K562 (cell line): ENCODE data around the gene LONP1. TPM values are rescaled to one million over a fixed set of nuclear protein-coding genes. Genes with fewer than 3 reads are reported as not detected.
A peak's percentile ranks its signal among the peaks of the same experiment; 100 is the strongest.

Experiments
- ADNP ChIP-seq: fragments of 200-800 bp; sonication (Bioruptor generic); IDR thresholded peaks from 2 replicates; pipeline ENCODE4 v1.6.1; 2016; ENCODE audit warnings: missing genetic modification characterization, missing compliant biosample characterization
- ARHGAP35 ChIP-seq: fragments of 450-650 bp; IDR thresholded peaks from 2 replicates; pipeline ENCODE4 v1.6.1; 2018; ENCODE audit not compliant: partially characterized antibody
- CREBBP ChIP-seq: IDR thresholded peaks from one replicate; pipeline ENCODE4 v1.6.1; 2012; ENCODE audit warnings: low read depth, mild to moderate bottlenecking, control low read depth, inconsistent platforms, low read length
- FIP1L1 ChIP-seq: fragments of 200-400 bp; formaldehyde crosslinking; IDR thresholded peaks from 2 replicates; pipeline ENCODE4 v1.6.1; 2018; ENCODE audit warnings: mild to moderate bottlenecking, low read depth, low read length; ENCODE audit not compliant: poor library complexity, severe bottlenecking
- HDAC1 ChIP-seq, 2 experiments: fragments of 450-650 bp; IDR thresholded peaks; 2 replicates each; pipeline ENCODE4 v1.6.1; 2016 to 2017; ENCODE audit warnings: inconsistent platforms in 1 of 2, mild to moderate bottlenecking in 1 of 2, moderate library complexity in 1 of 2
- HDAC8 ChIP-seq: fragments of 450-650 bp; IDR thresholded peaks from 2 replicates; pipeline ENCODE4 v1.6.1; 2016; ENCODE audit warnings: mild to moderate bottlenecking, missing genetic modification characterization, moderate library complexity, missing compliant biosample characterization
- LEF1 ChIP-seq: fragments of 450-650 bp; IDR thresholded peaks from 2 replicates; pipeline ENCODE4 v1.6.1; 2016; ENCODE audit warnings: mild to moderate bottlenecking
- RBM14 ChIP-seq: fragments of 200-400 bp; formaldehyde crosslinking; IDR thresholded peaks from 2 replicates; pipeline ENCODE4 v1.6.1; 2018; ENCODE audit warnings: low read depth, mild to moderate bottlenecking, low read length, moderate library complexity, borderline replicate concordance; ENCODE audit not compliant: insufficient read depth
- RFX1 ChIP-seq: fragments of 450-650 bp; IDR thresholded peaks from 2 replicates; pipeline ENCODE4 v1.6.1; 2016; ENCODE audit warnings: mild to moderate bottlenecking, moderate library complexity
- SIN3B ChIP-seq: fragments of 450-650 bp; IDR thresholded peaks from 2 replicates; pipeline ENCODE4 v1.6.1; 2017; ENCODE audit warnings: low read depth, mild to moderate bottlenecking, moderate library complexity
- TBL1XR1 ChIP-seq, 2 experiments: IDR thresholded peaks; 2 replicates each; pipeline ENCODE4 v1.6.1; 2012; ENCODE audit warnings: improper control_type of control experiment in 2 of 2, low read length in 2 of 2, mild to moderate bottlenecking in 1 of 2
- YBX1 ChIP-seq: fragments of 450-650 bp; IDR thresholded peaks from 2 replicates; pipeline ENCODE4 v1.7.1; 2016; ENCODE audit warnings: mild to moderate bottlenecking
- ZNF197 ChIP-seq: fragments of 200-800 bp; sonication (Bioruptor generic); IDR thresholded peaks from 2 replicates; pipeline ENCODE4 v1.6.1; 2016; ENCODE audit warnings: low read depth, missing genetic modification characterization, missing compliant biosample characterization
- ZNF239 ChIP-seq: fragments of 250-450 bp; sonication (Bioruptor Pico); IDR thresholded peaks from 2 replicates; pipeline ENCODE4 v1.4.0; 2020; ENCODE audit warnings: mild to moderate bottlenecking
- polyA plus RNA-seq, 8 experiments: library from polyadenylated mRNA; depleted of rRNA in 4 of 8; stranded (reverse) in 5 of 8; unstranded in 3 of 8; fragments of >200 nt; fragmentation: Nextera tagmentation in 2 of 8; fragmentation: Illumina TruSeq in 1 of 8; extraction: Ambion mirVana in 2 of 8; extraction: Trizol in 1 of 8; gene quantifications; 2 replicates each; pipeline versions ENCODE4 v1.2.1 to v1.2.3, GENCODE V29; 2011 to 2014; ENCODE audit warnings: inconsistent platforms in 1 of 8, missing spikeins in 1 of 8
- total RNA-seq, 7 experiments: library from RNA; depleted of rRNA in 6 of 7; stranded (reverse); fragments of >200 nt in 6 of 7; fragmentation: Illumina TruSeq in 2 of 7; extraction: Trizol in 2 of 7; gene quantifications; 2 replicates each; pipeline versions ENCODE4 v1.2.1 to v1.2.3, GENCODE V29; 2011 to 2021; ENCODE audit warnings: low replicate concordance in 1 of 7
- TF ChIP-seq, protein P1 (sequence below): fragments of 200-600 bp; sonication (generic); IDR thresholded peaks from one replicate; pipeline ENCODE4 v1.6.1; 2012; ENCODE audit warnings: mild to moderate bottlenecking, low read depth, low read length, inconsistent platforms
- TF ChIP-seq, protein P2 (sequence below): fragments of 450-650 bp; formaldehyde crosslinking; IDR thresholded peaks from 2 replicates; pipeline ENCODE4 v1.4.0; 2020; ENCODE audit warnings: mild to moderate bottlenecking, moderate library complexity

The LONP1 gene
- total and polyA plus RNA-seq, 9 of the 15 experiments (the other 6 are each of a cell fraction or from before 2014, with no cell fraction given), result 1.1 to 238 (median 84.5) TPM

DNA sequence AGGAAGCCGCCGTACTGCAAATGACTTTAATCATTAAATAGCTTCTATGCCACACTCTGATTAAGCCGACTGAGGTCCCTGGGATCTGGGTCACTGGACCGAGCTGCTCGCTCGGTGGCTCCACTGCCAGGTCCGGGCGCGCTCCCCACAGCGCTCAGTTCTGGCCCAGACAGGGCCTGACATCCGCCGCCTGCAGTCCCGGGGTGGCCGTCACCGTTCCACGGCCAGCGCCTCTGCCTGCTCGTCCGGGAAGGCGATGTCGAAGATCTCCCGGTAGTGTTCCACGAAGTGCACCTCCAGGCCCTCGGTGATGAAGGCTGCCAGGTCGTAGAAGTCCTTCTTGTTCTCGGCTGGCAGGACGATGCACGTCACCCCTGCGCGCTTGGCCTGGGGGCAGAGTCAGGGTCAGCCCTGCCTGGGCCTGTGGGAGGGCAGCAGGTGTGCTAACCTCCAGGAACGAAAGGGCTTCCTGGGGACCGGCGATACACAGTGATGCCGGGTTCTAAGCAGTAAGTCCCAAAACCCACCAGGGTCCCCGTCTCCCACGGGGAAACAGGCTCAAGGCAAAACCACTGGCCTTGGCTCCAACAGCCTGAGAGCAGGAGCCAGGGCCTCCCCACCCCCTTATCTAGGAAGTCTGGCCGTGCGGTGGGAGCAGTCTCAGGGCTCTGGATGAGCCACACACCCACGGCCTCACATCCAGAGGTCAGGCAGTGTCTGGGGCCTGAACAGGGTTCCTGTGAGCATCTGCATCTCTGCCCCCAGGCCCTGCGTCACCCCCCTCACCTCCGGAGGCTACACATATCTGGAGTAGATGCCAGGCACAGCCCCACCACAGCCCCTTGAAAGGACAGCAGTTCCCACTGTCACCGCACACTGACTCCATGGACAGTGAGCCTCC, 27.9 kb downstream of the LONP1 start (continued):
- TF ChIP-seq, protein P1, sequence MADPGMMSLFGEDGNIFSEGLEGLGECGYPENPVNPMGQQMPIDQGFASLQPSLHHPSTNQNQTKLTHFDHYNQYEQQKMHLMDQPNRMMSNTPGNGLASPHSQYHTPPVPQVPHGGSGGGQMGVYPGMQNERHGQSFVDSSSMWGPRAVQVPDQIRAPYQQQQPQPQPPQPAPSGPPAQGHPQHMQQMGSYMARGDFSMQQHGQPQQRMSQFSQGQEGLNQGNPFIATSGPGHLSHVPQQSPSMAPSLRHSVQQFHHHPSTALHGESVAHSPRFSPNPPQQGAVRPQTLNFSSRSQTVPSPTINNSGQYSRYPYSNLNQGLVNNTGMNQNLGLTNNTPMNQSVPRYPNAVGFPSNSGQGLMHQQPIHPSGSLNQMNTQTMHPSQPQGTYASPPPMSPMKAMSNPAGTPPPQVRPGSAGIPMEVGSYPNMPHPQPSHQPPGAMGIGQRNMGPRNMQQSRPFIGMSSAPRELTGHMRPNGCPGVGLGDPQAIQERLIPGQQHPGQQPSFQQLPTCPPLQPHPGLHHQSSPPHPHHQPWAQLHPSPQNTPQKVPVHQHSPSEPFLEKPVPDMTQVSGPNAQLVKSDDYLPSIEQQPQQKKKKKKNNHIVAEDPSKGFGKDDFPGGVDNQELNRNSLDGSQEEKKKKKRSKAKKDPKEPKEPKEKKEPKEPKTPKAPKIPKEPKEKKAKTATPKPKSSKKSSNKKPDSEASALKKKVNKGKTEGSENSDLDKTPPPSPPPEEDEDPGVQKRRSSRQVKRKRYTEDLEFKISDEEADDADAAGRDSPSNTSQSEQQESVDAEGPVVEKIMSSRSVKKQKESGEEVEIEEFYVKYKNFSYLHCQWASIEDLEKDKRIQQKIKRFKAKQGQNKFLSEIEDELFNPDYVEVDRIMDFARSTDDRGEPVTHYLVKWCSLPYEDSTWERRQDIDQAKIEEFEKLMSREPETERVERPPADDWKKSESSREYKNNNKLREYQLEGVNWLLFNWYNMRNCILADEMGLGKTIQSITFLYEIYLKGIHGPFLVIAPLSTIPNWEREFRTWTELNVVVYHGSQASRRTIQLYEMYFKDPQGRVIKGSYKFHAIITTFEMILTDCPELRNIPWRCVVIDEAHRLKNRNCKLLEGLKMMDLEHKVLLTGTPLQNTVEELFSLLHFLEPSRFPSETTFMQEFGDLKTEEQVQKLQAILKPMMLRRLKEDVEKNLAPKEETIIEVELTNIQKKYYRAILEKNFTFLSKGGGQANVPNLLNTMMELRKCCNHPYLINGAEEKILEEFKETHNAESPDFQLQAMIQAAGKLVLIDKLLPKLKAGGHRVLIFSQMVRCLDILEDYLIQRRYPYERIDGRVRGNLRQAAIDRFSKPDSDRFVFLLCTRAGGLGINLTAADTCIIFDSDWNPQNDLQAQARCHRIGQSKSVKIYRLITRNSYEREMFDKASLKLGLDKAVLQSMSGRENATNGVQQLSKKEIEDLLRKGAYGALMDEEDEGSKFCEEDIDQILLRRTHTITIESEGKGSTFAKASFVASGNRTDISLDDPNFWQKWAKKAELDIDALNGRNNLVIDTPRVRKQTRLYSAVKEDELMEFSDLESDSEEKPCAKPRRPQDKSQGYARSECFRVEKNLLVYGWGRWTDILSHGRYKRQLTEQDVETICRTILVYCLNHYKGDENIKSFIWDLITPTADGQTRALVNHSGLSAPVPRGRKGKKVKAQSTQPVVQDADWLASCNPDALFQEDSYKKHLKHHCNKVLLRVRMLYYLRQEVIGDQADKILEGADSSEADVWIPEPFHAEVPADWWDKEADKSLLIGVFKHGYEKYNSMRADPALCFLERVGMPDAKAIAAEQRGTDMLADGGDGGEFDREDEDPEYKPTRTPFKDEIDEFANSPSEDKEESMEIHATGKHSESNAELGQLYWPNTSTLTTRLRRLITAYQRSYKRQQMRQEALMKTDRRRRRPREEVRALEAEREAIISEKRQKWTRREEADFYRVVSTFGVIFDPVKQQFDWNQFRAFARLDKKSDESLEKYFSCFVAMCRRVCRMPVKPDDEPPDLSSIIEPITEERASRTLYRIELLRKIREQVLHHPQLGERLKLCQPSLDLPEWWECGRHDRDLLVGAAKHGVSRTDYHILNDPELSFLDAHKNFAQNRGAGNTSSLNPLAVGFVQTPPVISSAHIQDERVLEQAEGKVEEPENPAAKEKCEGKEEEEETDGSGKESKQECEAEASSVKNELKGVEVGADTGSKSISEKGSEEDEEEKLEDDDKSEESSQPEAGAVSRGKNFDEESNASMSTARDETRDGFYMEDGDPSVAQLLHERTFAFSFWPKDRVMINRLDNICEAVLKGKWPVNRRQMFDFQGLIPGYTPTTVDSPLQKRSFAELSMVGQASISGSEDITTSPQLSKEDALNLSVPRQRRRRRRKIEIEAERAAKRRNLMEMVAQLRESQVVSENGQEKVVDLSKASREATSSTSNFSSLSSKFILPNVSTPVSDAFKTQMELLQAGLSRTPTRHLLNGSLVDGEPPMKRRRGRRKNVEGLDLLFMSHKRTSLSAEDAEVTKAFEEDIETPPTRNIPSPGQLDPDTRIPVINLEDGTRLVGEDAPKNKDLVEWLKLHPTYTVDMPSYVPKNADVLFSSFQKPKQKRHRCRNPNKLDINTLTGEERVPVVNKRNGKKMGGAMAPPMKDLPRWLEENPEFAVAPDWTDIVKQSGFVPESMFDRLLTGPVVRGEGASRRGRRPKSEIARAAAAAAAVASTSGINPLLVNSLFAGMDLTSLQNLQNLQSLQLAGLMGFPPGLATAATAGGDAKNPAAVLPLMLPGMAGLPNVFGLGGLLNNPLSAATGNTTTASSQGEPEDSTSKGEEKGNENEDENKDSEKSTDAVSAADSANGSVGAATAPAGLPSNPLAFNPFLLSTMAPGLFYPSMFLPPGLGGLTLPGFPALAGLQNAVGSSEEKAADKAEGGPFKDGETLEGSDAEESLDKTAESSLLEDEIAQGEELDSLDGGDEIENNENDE, result peak; percentile 26
- no peak for TF ChIP-seq CREBBP
- TF ChIP-seq FIP1L1, result peak; percentile 93
- TF ChIP-seq LEF1, result no peak
- TF ChIP-seq HDAC1 (IDR thresholded peaks at IDR 0.05), result no peak
- no peak for TF ChIP-seq ZNF197 (CRISPR knock-in tag)
- TF ChIP-seq HDAC8 (tag), result no peak
- TF ChIP-seq ADNP (tag), result no peak
- no peak for TF ChIP-seq RBM14
- no peak for TF ChIP-seq RFX1
- no peak for TF ChIP-seq ARHGAP35
- no peak for TF ChIP-seq ZNF239 (CRISPR knock-in tag)
- no peak for TF ChIP-seq YBX1
- TF ChIP-seq, protein P2, sequence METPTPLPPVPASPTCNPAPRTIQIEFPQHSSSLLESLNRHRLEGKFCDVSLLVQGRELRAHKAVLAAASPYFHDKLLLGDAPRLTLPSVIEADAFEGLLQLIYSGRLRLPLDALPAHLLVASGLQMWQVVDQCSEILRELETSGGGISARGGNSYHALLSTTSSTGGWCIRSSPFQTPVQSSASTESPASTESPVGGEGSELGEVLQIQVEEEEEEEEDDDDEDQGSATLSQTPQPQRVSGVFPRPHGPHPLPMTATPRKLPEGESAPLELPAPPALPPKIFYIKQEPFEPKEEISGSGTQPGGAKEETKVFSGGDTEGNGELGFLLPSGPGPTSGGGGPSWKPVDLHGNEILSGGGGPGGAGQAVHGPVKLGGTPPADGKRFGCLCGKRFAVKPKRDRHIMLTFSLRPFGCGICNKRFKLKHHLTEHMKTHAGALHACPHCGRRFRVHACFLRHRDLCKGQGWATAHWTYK (CRISPR knock-in tag), result peak; percentile 8; the same call in 1 of the 2 replicates
- TF ChIP-seq TBL1XR1 (IDR thresholded peaks at IDR 0.05; ENCODE audit: low read length in 2 of 2), result no peak
- 0 out of 2 replicates have a peak, but pooled peaks have one; percentile 16 for TF ChIP-seq SIN3B
